CD8-positive, alpha-beta memory T cell (primary cell): ENCODE results near the gene DCX. TPM values are rescaled to one million over a fixed set of nuclear protein-coding genes. Genes with fewer than 3 reads are reported as not detected.

Experiments used
- CTCF ChIA-PET: fragments of 350-600 bp; sonication (Branson Sonifier 250); formaldehyde crosslinking; loops from one replicate; lab custom pipeline; 2021; ENCODE audit warnings: antibody characterized with exemption; lab: Charles Lee
- POLR2A ChIA-PET: fragments of 350-600 bp; sonication (Branson Sonifier 250); formaldehyde crosslinking; loops from one replicate; lab custom pipeline; 2021; ENCODE audit warnings: antibody characterized with exemption; lab: Charles Lee
- DNase-seq, 5 donors: peaks; one replicate each; pipeline versions ENCODE4 v3.0.0 to v3.0.0-alpha.2; 2020 to 2022; ENCODE audit warnings: mixed read lengths in 1 of 5
- H3K27ac ChIP-seq: one replicate; pipeline ENCODE4 v1.7.0; 2013; ENCODE audit warnings: low read depth, mild to moderate bottlenecking, low read length, moderate library complexity
- H3K27me3 ChIP-seq: 2 replicates; pipeline ENCODE4 v1.7.0; 2013; ENCODE audit warnings: low read length, mild to moderate bottlenecking; ENCODE audit not compliant: insufficient read depth, poor library complexity, severe bottlenecking
- H3K36me3 ChIP-seq: 2 replicates; pipeline ENCODE4 v1.7.0; 2013; ENCODE audit warnings: mild to moderate bottlenecking, low read length, moderate library complexity; ENCODE audit not compliant: insufficient read depth
- H3K4me1 ChIP-seq: 2 replicates; pipeline ENCODE4 v1.7.0; 2013; ENCODE audit warnings: mild to moderate bottlenecking, low read length, moderate library complexity; ENCODE audit not compliant: insufficient read depth
- H3K4me3 ChIP-seq: 2 replicates; pipeline ENCODE4 v1.7.0; 2013; ENCODE audit warnings: mild to moderate bottlenecking, low read length
- H3K9me3 ChIP-seq: 2 replicates; pipeline ENCODE4 v1.7.0; 2013; ENCODE audit warnings: mild to moderate bottlenecking, low read length
- H3K27ac Mint-ChIP-seq, 8 donors: one replicate each; pipeline ENCODE4 v1.8.0; 2020 to 2021; ENCODE audit warnings: mixed read lengths in 8 of 8, mild to moderate bottlenecking in 6 of 8, inconsistent platforms in 3 of 8, moderate library complexity in 3 of 8
- H3K27me3 Mint-ChIP-seq, 2 donors: one replicate each; pipeline ENCODE4 v1.8.0; 2020 to 2021; ENCODE audit warnings: mixed read lengths in 2 of 2, mild to moderate bottlenecking in 1 of 2, moderate library complexity in 1 of 2
- H3K36me3 Mint-ChIP-seq, 3 donors: one replicate each; pipeline ENCODE4 v1.8.0; 2020 to 2021; ENCODE audit warnings: mixed read lengths in 3 of 3, inconsistent platforms in 1 of 3, mild to moderate bottlenecking in 1 of 3
- H3K4me1 Mint-ChIP-seq, 3 donors: one replicate each; pipeline ENCODE4 v1.8.0; 2020 to 2021; ENCODE audit warnings: mixed read lengths in 3 of 3, inconsistent platforms in 1 of 3, mild to moderate bottlenecking in 1 of 3
- H3K4me3 Mint-ChIP-seq, 7 donors: one replicate each; pipeline ENCODE4 v1.8.0; 2020 to 2021; ENCODE audit warnings: mixed read lengths in 7 of 7, mild to moderate bottlenecking in 6 of 7, moderate library complexity in 4 of 7, inconsistent platforms in 2 of 7
- H3K9me3 Mint-ChIP-seq, 5 donors: one replicate each; pipeline ENCODE4 v1.8.0; 2020 to 2022; ENCODE audit warnings: mixed read lengths in 5 of 5, mild to moderate bottlenecking in 3 of 5, moderate library complexity in 2 of 5, inconsistent platforms in 1 of 5
- polyA plus RNA-seq: library from polyadenylated mRNA; unstranded; fragments of 300-500 nt; fragmentation: Illumina TruSeq; gene quantifications from one replicate; pipeline ENCODE4 v1.2.3, GENCODE V29; 2021
- total RNA-seq, 2 experiments: library from RNA; stranded (reverse); gene quantifications; one replicate each; pipeline ENCODE4 v1.2.3, GENCODE V29; 2021

The DCX gene
- total and polyA plus RNA-seq, 3 experiments from 2014 or later = not detected

DNA sequence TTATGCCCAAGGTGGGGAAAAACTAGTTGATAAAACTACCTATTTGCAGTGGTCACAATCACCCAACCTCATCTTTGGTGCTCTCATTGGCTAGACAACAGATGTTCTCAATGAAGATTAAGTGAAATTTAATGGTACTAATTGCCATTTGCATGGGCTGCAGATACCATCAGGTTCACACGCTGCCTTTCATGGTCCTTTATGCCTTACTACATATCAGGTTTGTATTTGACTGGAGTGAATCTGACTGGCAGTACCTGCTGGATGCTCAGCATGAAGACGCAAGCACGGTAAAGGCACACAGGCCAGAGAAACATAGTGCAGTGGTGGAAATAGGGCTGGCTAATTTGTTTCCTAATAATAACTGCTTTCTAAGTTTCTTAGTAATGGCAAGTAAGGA lies 48.3 kb downstream of the DCX start:
- no peaks in the 10 kb centered on the region for H3K36me3 ChIP-seq
- Mint-ChIP-seq H3K4me1 (no peaks in the 10 kb centered on the region), H3K27ac (no peak overlapping the region), H3K4me3 (no peak overlapping the region), H3K36me3 (no peaks in the 10 kb centered on the region), H3K27me3 (peaks cover 0 to 6% of the 10 kb centered on the region in 2 donors), H3K9me3 (peaks cover 0 to 2% (median 0%) of the 10 kb centered on the region in 5 donors)
- no peaks in the 10 kb centered on the region for H3K27me3 ChIP-seq
- no peak overlapping the region for H3K27ac ChIP-seq
- ChIA-PET CTCF (no interaction called here), POLR2A (no interaction called here)
- H3K4me1 ChIP-seq = no peaks in the 10 kb centered on the region
- DNase-seq = no peak
- no peak overlapping the region for H3K4me3 ChIP-seq
- no peaks in the 10 kb centered on the region for H3K9me3 ChIP-seq

GRCh38 chrX:111361751-111362150 lies 50.2 kb downstream of the DCX start:
- H3K9me3 Mint-ChIP-seq = peaks cover 0 to 2% (median 0%) of the 10 kb centered on the region in 5 donors
- ChIA-PET POLR2A (no interaction called here), CTCF (no interaction called here)
- no peak overlapping the region for H3K4me3 ChIP-seq
- no peak overlapping the region for H3K4me3 Mint-ChIP-seq
- H3K27me3 Mint-ChIP-seq = peaks cover 0 to 1% of the 10 kb centered on the region in 2 donors
- no peak overlapping the region for H3K27ac Mint-ChIP-seq
- H3K4me1 Mint-ChIP-seq = no peaks in the 10 kb centered on the region
- no peaks in the 10 kb centered on the region for H3K36me3 Mint-ChIP-seq
- no peaks in the 10 kb centered on the region for H3K36me3 ChIP-seq
- no peaks in the 10 kb centered on the region for H3K9me3 ChIP-seq
- H3K4me1 ChIP-seq = no peaks in the 10 kb centered on the region
- no peaks in the 10 kb centered on the region for H3K27me3 ChIP-seq
- no peak for DNase-seq
- no peak overlapping the region for H3K27ac ChIP-seq

DNA sequence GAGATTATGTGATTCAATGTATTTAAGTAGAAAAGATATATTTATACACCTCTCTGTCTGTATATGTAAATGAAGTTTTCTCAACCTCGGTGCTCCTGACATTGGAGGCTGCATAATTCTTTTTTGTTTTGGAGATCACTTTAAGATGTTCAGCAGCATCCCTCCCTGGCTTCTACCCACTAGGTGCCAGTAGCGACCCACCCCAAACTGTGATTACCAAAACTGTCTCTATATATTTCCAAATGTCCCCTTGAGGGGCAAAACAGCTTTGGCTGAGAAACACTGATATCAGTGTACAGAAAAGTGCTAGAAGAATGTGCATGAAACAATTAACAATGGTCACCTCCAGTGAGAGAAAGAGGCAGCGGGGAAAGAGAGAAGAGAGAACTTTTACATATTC lies 51.2 kb downstream of the DCX start:
- Histone ChIP-seq H3K9me3 (no peaks in the 10 kb centered on the region), H3K36me3 (no peaks in the 10 kb centered on the region), H3K4me1 (no peaks in the 10 kb centered on the region), H3K4me3 (no peak overlapping the region), H3K27ac (no peak overlapping the region), H3K27me3 (no peaks in the 10 kb centered on the region)
- peaks cover 0 to 2% (median 0%) of the 10 kb centered on the region in 5 donors for H3K9me3 Mint-ChIP-seq
- H3K27me3 Mint-ChIP-seq = peaks cover 0 to 1% of the 10 kb centered on the region in 2 donors
- POLR2A ChIA-PET = no interaction called here
- no peak for DNase-seq
- CTCF ChIA-PET = no interaction called here
- no peak overlapping the region for H3K27ac Mint-ChIP-seq
- no peaks in the 10 kb centered on the region for H3K36me3 Mint-ChIP-seq
- H3K4me3 Mint-ChIP-seq = no peak overlapping the region
- H3K4me1 Mint-ChIP-seq = no peaks in the 10 kb centered on the region

DNA sequence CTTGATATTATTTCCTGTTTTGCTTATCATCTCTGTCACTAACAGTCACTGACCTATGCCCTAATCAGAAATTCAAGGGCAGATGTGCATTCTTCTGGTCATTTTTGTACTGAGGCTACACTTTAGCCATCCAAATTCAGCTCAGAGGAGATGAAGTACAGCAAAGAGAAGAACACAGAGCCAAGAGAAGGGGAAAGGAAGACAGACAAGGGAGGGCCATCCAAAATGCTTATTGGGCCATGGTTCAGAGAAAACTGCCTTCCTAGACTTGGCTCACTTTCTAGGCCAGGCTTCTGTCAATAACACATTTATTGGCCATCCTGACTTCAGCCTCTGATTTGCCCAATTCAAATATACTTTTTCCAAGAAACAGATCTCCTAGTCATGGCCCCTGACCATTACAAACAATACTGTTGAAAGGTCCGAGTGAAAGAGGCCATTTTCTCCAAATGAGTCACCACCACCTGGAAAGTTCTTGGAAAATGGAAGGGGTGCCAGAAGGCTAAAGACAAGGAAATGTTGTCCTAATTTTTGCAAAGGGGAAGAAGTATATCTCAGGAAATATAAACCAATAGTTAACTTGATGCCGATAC lies 56.4 kb downstream of the DCX start:
- no peak overlapping the region for H3K4me3 ChIP-seq
- H3K27me3 ChIP-seq = no peaks in the 10 kb centered on the region
- Mint-ChIP-seq H3K36me3 (no peaks in the 10 kb centered on the region), H3K27me3 (peaks cover 0 to 1% of the 10 kb centered on the region in 2 donors), H3K4me1 (no peaks in the 10 kb centered on the region), H3K9me3 (peaks cover 0 to 2% (median 0%) of the 10 kb centered on the region in 5 donors), H3K4me3 (no peak overlapping the region), H3K27ac (no peak overlapping the region)
- H3K36me3 ChIP-seq = no peaks in the 10 kb centered on the region
- no peaks in the 10 kb centered on the region for H3K9me3 ChIP-seq
- no peak for DNase-seq
- H3K27ac ChIP-seq = no peak overlapping the region
- H3K4me1 ChIP-seq = no peaks in the 10 kb centered on the region
- CTCF ChIA-PET = no interaction called here
- POLR2A ChIA-PET = no interaction called here

DNA sequence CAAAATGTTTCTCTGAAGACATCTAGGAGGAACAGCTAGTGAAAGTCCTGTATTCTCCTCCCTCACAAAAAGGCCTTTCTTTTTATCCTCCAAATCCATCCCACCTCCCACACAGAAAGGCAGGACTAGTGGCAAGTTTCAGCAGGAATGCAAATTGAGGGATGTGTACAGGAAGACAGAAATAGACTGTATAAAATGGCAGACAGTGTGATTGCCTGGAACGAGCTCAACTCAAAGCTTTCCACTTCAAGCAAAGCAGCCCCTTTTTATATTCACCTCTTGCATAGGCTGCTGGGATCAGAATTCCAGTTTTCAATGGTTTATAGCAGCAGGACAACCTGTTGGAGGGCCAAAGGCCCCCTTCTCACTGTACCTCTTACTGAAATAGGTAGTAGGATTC lies 57.5 kb downstream of the DCX start:
- ChIA-PET CTCF (no interaction called here), POLR2A (no interaction called here)
- Histone ChIP-seq H3K27me3 (no peaks in the 10 kb centered on the region), H3K4me3 (no peak overlapping the region), H3K27ac (no peak overlapping the region), H3K36me3 (no peaks in the 10 kb centered on the region), H3K4me1 (no peaks in the 10 kb centered on the region), H3K9me3 (no peaks in the 10 kb centered on the region)
- DNase-seq = no peak
- Mint-ChIP-seq H3K4me1 (no peaks in the 10 kb centered on the region), H3K27me3 (peaks cover 0 to 1% of the 10 kb centered on the region in 2 donors), H3K4me3 (no peak overlapping the region), H3K27ac (no peak overlapping the region), H3K36me3 (no peaks in the 10 kb centered on the region), H3K9me3 (no peaks in the 10 kb centered on the region)

GRCh38 chrX:111353793-111354192 lies 58.2 kb downstream of the DCX start:
- Histone ChIP-seq H3K36me3 (no peaks in the 10 kb centered on the region), H3K27ac (no peak overlapping the region), H3K9me3 (no peaks in the 10 kb centered on the region), H3K4me1 (no peaks in the 10 kb centered on the region), H3K27me3 (no peaks in the 10 kb centered on the region), H3K4me3 (no peak overlapping the region)
- POLR2A ChIA-PET = no interaction called here
- Mint-ChIP-seq H3K27ac (no peak overlapping the region), H3K4me1 (no peaks in the 10 kb centered on the region), H3K4me3 (no peak overlapping the region), H3K36me3 (no peaks in the 10 kb centered on the region), H3K27me3 (peaks cover 0 to 2% of the 10 kb centered on the region in 2 donors), H3K9me3 (no peaks in the 10 kb centered on the region)
- CTCF ChIA-PET = no interaction called here
- no peak for DNase-seq

DNA sequence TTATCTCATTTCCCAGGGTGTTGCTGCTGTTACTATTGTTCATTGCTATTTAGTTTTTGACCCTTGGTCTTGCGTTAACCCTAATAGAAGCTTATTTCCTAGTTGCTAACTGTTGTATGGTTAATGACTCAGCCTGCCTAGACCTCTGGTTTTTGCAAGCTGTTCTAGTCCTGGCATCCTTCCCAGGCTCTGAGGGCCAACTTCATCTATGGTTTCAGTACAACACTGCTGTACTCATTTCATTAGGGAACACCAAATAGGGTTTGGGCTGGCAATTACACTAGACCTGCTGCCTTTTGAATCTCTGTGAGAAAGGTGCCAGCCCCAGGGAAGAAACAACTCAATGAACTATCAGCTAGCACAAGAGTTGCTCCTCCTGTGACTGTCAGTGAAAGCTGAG lies 59.6 kb downstream of the DCX start:
- H3K27ac Mint-ChIP-seq = peak overlapping the region in 1 of 8 donors; percentile 83
- H3K4me1 Mint-ChIP-seq = no peaks in the 10 kb centered on the region
- no peaks in the 10 kb centered on the region for H3K36me3 Mint-ChIP-seq
- no peaks in the 10 kb centered on the region for H3K27me3 ChIP-seq
- no peaks in the 10 kb centered on the region for H3K4me1 ChIP-seq
- H3K4me3 Mint-ChIP-seq = no peak overlapping the region
- DNase-seq = no peak
- H3K9me3 Mint-ChIP-seq = no peaks in the 10 kb centered on the region
- no peaks in the 10 kb centered on the region for H3K36me3 ChIP-seq
- ChIA-PET CTCF (no interaction called here), POLR2A (no interaction called here)
- H3K4me3 ChIP-seq = no peak overlapping the region
- no peaks in the 10 kb centered on the region for H3K9me3 ChIP-seq
- H3K27ac ChIP-seq = no peak overlapping the region
- peaks cover 0 to 7% of the 10 kb centered on the region in 2 donors for H3K27me3 Mint-ChIP-seq

GRCh38 chrX:111349934-111350333 lies 62.1 kb downstream of the DCX start:
- ChIA-PET POLR2A (no interaction called here), CTCF (no interaction called here)
- H3K27ac ChIP-seq = no peak overlapping the region
- Mint-ChIP-seq H3K36me3 (peaks cover 0 to 2% (median 0%) of the 10 kb centered on the region in 3 donors), H3K27ac (no peak overlapping the region), H3K27me3 (peaks cover 0 to 8% of the 10 kb centered on the region in 2 donors), H3K4me1 (no peaks in the 10 kb centered on the region), H3K4me3 (no peak overlapping the region), H3K9me3 (no peaks in the 10 kb centered on the region)
- no peaks in the 10 kb centered on the region for H3K27me3 ChIP-seq
- H3K9me3 ChIP-seq = no peaks in the 10 kb centered on the region
- no peaks in the 10 kb centered on the region for H3K36me3 ChIP-seq
- H3K4me1 ChIP-seq = no peaks in the 10 kb centered on the region
- DNase-seq = no peak
- no peak overlapping the region for H3K4me3 ChIP-seq
